ENCODE results near the gene ISG15.
"Not testable (repeated sequence)": the region's sequence is repeated elsewhere in the genome, so short reads cannot be mapped to it uniquely, and the experiment has no call there.

ISG15 gene

DNA sequence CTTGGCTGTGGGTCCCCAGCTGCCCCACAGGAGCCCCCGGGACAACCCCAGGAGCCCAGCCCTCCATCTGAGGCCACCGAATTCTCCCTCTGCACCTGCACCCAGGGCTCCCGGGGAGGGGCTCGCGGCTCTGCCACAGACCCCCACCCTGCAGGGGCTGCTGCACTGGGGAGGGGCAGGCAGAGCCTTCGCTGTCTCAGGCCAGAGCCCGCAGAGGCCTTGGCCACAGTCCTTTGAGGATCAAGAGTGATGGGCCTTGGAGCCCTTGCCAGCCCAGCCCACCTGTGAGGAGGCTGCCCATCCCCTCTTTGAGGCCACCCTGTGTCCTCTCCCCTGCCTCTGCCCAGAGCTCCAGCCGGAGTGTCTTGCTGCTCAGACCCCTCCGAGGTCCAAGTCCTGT, 37.9 kb upstream of the ISG15 start:
- no peaks in the 10 kb centered on the region; the same call in 1 of the 2 replicates for H3K27me3 ChIP-seq (replicated peaks; ENCODE audit: control insufficient read depth, insufficient read depth, low read length)
- H3K4me3 ChIP-seq (replicated peaks; ENCODE audit: low read depth, low read length): no peak overlapping the region
- TF ChIP-seq, protein P1, sequence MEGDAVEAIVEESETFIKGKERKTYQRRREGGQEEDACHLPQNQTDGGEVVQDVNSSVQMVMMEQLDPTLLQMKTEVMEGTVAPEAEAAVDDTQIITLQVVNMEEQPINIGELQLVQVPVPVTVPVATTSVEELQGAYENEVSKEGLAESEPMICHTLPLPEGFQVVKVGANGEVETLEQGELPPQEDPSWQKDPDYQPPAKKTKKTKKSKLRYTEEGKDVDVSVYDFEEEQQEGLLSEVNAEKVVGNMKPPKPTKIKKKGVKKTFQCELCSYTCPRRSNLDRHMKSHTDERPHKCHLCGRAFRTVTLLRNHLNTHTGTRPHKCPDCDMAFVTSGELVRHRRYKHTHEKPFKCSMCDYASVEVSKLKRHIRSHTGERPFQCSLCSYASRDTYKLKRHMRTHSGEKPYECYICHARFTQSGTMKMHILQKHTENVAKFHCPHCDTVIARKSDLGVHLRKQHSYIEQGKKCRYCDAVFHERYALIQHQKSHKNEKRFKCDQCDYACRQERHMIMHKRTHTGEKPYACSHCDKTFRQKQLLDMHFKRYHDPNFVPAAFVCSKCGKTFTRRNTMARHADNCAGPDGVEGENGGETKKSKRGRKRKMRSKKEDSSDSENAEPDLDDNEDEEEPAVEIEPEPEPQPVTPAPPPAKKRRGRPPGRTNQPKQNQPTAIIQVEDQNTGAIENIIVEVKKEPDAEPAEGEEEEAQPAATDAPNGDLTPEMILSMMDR (IDR thresholded peaks at IDR 0.05; ENCODE audit: insufficient read depth, low read length, poor library complexity, severe bottlenecking): no peak
- H3K36me3 ChIP-seq (ENCODE audit: control insufficient read depth, insufficient read depth, low read length): no peaks in the 10 kb centered on the region
- DNase-seq (ENCODE audit: extremely low read depth, insufficient read length): no peak

GRCh38 chr1:975896-976683, 37.2 kb upstream of the ISG15 start:
- Histone ChIP-seq H3K36me3 (ENCODE audit: control insufficient read depth, insufficient read depth, low read length) (no peaks in the 10 kb centered on the region), H3K4me3 (replicated peaks; ENCODE audit: low read depth, low read length) (no peak overlapping the region), H3K27me3 (replicated peaks; ENCODE audit: control insufficient read depth, insufficient read depth, low read length) (no peaks in the 10 kb centered on the region; the same call in 1 of the 2 replicates)
- TF ChIP-seq, protein P1 (IDR thresholded peaks at IDR 0.05; ENCODE audit: insufficient read depth, low read length, poor library complexity, severe bottlenecking): peak; percentile 66
- peak; percentile 63 for DNase-seq (ENCODE audit: extremely low read depth, insufficient read length)

- H3K36me3 ChIP-seq (ENCODE audit: control insufficient read depth, insufficient read depth, low read length); H3K4me3 ChIP-seq (replicated peaks; ENCODE audit: low read depth, low read length); DNase-seq (ENCODE audit: extremely low read depth, insufficient read length); H3K27me3 ChIP-seq (replicated peaks; ENCODE audit: control insufficient read depth, insufficient read depth, low read length): not testable (repeated sequence)
Observed at GRCh38 chr1:976791-977190, 36.5 kb upstream of the ISG15 start.

- Histone ChIP-seq H3K36me3 (ENCODE audit: control insufficient read depth, insufficient read depth, low read length) (no peaks in the 10 kb centered on the region), H3K4me3 (replicated peaks; ENCODE audit: low read depth, low read length) (no peak overlapping the region), H3K27me3 (replicated peaks; ENCODE audit: control insufficient read depth, insufficient read depth, low read length) (no peaks in the 10 kb centered on the region; the same call in 1 of the 2 replicates)
- TF ChIP-seq, protein P1 (IDR thresholded peaks at IDR 0.05; ENCODE audit: insufficient read depth, low read length, poor library complexity, severe bottlenecking): no peak
- no peak for DNase-seq (ENCODE audit: extremely low read depth, insufficient read length)
Observed at GRCh38 chr1:978069-978834, 35.0 kb upstream of the ISG15 start.

DNA sequence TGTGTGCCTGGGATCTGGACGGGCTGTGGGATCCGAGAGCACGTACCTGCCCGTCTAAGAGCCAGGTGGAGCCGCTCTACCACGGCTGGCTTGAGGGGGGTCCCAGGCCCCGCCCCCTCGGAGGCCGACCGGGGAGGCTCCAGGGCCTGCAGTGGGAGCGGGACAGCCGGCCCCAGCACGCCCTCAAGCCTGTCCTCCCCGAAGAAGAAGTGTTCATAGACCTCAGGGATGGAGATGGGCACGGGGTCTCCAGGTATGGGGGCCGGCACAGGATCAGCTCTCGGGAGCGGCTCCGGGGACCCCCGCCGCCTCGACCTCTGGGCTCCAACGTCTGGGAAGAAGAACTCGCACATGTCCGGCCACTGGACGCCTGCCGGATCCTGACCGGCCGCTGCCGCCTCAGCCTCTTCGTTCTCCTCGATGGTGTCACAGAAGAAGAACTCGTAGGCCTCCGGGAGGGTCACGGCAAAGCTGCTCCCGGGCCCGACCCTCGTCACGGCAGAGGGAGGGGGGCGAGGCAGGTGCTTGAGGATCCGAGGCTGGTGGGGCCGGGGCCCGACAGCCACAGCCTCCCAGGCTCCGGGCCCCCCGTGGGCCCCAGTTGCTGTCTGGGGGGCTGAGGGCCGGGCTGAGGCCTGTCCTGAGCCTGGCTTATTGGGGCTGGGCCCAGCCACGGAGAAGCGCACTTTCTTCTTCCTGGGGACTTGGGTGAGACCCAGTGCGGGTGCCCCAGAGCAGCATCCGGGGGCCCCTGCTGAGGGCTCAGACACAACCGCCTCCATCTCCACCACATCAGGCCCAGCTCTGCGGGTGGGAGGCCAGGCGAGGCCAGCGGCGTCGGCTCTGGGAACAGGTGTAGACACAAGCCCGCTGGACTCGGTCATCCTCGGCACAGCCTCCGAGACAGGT, 34.2 kb upstream of the ISG15 start:
- no peak for DNase-seq (ENCODE audit: extremely low read depth, insufficient read length)
- H3K4me3 ChIP-seq (replicated peaks; ENCODE audit: low read depth, low read length): no peak overlapping the region
- H3K27me3 ChIP-seq (replicated peaks; ENCODE audit: control insufficient read depth, insufficient read depth, low read length): no peaks in the 10 kb centered on the region; the same call in 1 of the 2 replicates
- TF ChIP-seq, protein P1 (IDR thresholded peaks at IDR 0.05; ENCODE audit: insufficient read depth, low read length, poor library complexity, severe bottlenecking): no peak
- no peaks in the 10 kb centered on the region for H3K36me3 ChIP-seq (ENCODE audit: control insufficient read depth, insufficient read depth, low read length)
